VCaP (cell line): ENCODE data around the gene CDH1.

Source experiments
- H3K27ac ChIP-seq: fragments of 450-650 bp; 2 replicates; pipeline ENCODE4 v1.5.1; 2017
- TF ChIP-seq, protein P1 (sequence below): fragments of 450-650 bp; conservative IDR thresholded peaks from 2 replicates; pipeline ENCODE4 v1.5.1; 2017; ENCODE audit warnings: mild to moderate bottlenecking, moderate library complexity

Gene CDH1

DNA sequence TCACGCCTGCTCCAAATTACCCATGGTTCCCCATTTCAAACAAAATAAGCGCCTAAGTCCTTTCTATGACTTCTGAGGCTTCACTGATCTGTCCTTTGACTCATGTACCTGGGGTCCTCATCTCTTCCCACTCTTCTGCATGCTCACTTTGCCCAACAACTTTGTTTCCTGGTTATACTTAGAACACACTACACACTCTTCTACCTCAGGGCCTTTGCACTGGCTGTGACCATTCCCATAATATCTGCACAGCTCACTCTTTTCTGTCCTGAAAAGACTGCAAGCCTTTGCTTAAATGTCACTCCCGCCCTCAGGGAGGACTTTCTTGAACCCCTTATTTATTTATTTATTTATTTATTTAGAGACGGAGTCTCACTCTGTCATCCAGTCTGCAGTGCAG lies 14.1 kb downstream of the CDH1 start:
- TF ChIP-seq, protein P1, sequence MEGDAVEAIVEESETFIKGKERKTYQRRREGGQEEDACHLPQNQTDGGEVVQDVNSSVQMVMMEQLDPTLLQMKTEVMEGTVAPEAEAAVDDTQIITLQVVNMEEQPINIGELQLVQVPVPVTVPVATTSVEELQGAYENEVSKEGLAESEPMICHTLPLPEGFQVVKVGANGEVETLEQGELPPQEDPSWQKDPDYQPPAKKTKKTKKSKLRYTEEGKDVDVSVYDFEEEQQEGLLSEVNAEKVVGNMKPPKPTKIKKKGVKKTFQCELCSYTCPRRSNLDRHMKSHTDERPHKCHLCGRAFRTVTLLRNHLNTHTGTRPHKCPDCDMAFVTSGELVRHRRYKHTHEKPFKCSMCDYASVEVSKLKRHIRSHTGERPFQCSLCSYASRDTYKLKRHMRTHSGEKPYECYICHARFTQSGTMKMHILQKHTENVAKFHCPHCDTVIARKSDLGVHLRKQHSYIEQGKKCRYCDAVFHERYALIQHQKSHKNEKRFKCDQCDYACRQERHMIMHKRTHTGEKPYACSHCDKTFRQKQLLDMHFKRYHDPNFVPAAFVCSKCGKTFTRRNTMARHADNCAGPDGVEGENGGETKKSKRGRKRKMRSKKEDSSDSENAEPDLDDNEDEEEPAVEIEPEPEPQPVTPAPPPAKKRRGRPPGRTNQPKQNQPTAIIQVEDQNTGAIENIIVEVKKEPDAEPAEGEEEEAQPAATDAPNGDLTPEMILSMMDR = no peak
- H3K27ac ChIP-seq = no peak overlapping the region

- no peak overlapping the region for H3K27ac ChIP-seq
- TF ChIP-seq, protein P1 = no peak
Observed at GRCh38 chr16:68752602-68753001, 15.5 kb downstream of the CDH1 start.

DNA sequence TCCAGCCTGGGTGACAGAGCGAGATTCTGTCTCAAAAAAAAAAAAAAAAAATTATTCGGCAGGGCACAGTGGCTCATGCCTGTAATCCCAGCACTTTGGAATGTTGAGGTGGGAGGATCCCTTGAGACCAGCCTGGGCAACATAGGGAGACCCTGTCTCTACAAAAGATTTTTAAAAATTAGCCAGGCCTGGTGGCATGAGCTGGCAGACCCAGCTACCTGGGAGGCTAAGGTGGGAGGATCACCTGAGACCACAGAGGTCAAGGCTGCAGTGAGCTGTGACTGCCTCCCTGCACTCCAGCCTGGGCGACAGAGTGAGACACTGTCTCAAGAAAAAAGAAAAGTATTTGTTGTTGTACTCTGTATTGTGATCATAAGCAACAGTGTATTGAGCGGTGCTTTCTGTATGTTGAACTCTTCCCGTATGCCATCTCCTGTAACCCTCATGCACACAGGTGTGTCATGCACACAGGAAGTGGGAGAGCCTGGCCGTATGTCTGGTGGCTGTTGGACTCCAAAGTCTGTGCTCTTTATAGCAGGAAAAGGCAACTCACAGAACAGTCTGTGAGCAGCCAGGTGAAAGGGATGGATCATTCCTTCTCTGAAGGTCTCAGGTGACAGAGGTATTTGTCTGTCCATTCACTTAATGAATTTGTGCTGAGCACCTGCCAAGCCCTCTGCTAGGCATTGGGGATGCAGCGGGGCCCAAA lies 17.1 kb downstream of the CDH1 start:
- TF ChIP-seq, protein P1 = no peak
- no peak overlapping the region for H3K27ac ChIP-seq

- H3K27ac ChIP-seq = no peak overlapping the region
- TF ChIP-seq, protein P1 = no peak
Observed at GRCh38 chr16:68756239-68756915, 19.3 kb downstream of the CDH1 start.

DNA sequence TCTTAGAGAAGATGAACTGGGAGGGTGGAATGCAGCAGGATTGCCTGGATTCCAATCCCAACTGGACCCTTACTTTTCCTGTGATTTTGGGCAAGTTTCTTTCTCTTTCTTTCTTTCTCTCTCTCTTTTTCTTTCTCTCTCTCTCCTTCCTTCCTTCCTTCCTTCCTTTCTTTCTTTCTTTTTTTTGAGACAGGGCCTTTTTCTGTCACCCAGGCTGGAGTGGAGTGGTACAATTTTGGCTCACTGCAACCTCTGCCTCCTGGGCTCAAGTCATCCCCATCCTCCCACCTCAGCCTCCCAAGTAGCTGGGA lies 20.5 kb downstream of the CDH1 start:
- no peak overlapping the region for H3K27ac ChIP-seq

DNA sequence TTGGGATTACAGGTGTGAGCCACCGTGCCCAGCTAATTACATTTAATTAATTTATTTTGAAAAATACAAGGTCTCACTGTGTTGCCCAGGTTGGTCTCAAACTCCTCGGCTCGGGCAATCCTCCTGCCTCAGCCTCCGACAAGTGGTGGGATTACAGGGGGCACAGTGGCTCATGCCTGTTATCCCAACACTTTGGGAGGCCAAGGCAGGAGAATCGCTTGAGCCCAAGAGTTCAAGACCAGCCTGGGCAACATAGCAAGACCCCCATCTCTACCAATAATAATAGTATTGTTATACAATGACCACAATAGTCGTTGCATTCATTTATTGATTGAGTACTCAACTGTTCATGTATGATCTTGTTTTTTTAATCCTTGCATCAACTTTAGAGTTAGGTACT lies 22.0 kb downstream of the CDH1 start:
- H3K27ac ChIP-seq = no peak overlapping the region
- TF ChIP-seq, protein P1 = no peak

More for the DNA sequence above, 20.5 kb downstream of the CDH1 start:
- TF ChIP-seq, protein P1 = no peak

- no peak overlapping the region for H3K27ac ChIP-seq
- TF ChIP-seq, protein P1 = no peak
Observed at GRCh38 chr16:68760671-68761275, 23.7 kb downstream of the CDH1 start.
